Measurements from ENCODE around the gene LRP10. TPM values are rescaled to one million over a fixed set of nuclear protein-coding genes. Genes with fewer than 3 reads are reported as not detected.
"Not testable (repeated sequence)": the region's sequence is repeated elsewhere in the genome, so short reads cannot be mapped to it uniquely, and the experiment has no call there.

The LRP10 gene
- polyA plus RNA-seq, 4 donors = 81.1 to 100 (median 87.9) TPM

GRCh38 chr14:22842211-22843122 is 29.1 kb upstream of the LRP10 start:
- no peak for DNase-seq (ENCODE audit: low read depth in 4 of 4, low spot score in 2 of 4)

- DNase-seq (ENCODE audit: low read depth in 4 of 4, low spot score in 2 of 4) = no peak
Measured at GRCh38 chr14:22843123-22843925, 28.2 kb upstream of the LRP10 start.

GRCh38 chr14:22844221-22845102 is 27.1 kb upstream of the LRP10 start:
- DNase-seq (ENCODE audit: low read depth in 4 of 4, low spot score in 2 of 4) = no peak

GRCh38 chr14:22845103-22845394 is 26.5 kb upstream of the LRP10 start:
- DNase-seq (ENCODE audit: low read depth in 4 of 4, low spot score in 2 of 4) = no peak

- DNase-seq (ENCODE audit: low read depth in 4 of 4, low spot score in 2 of 4) = no peak
Measured at GRCh38 chr14:22845821-22846625, 25.5 kb upstream of the LRP10 start.

GRCh38 chr14:22846811-22847307 is 24.7 kb upstream of the LRP10 start:
- no peak for DNase-seq (ENCODE audit: low read depth in 4 of 4, low spot score in 2 of 4)

GRCh38 chr14:22847661-22848341 is 23.7 kb upstream of the LRP10 start:
- DNase-seq (ENCODE audit: low read depth in 4 of 4, low spot score in 2 of 4) = no peak

GRCh38 chr14:22848351-22849164 is 23.0 kb upstream of the LRP10 start:
- peak in 3 of 4 donors; percentile 62 to 73 (median 69) for DNase-seq (ENCODE audit: low read depth in 4 of 4, low spot score in 2 of 4)

- DNase-seq (ENCODE audit: low read depth in 4 of 4, low spot score in 2 of 4) = no peak
Measured at GRCh38 chr14:22849212-22849819, 22.2 kb upstream of the LRP10 start.

- DNase-seq (ENCODE audit: low read depth in 4 of 4, low spot score in 2 of 4) = no peak
Measured at GRCh38 chr14:22850944-22851764, 20.4 kb upstream of the LRP10 start.

GRCh38 chr14:22852178-22852577 is 19.4 kb upstream of the LRP10 start:
- not testable (repeated sequence) for DNase-seq (ENCODE audit: low read depth in 4 of 4, low spot score in 2 of 4)

- no peak for DNase-seq (ENCODE audit: low read depth in 4 of 4, low spot score in 2 of 4)
Measured at GRCh38 chr14:22852599-22852939, 19.0 kb upstream of the LRP10 start.

GRCh38 chr14:22852940-22853767 is 18.4 kb upstream of the LRP10 start:
- peak; percentile 77 to 88 (median 82) for DNase-seq (ENCODE audit: low read depth in 4 of 4, low spot score in 2 of 4)

GRCh38 chr14:22854296-22854695 is 17.2 kb upstream of the LRP10 start:
- not testable (repeated sequence) for DNase-seq (ENCODE audit: low read depth in 4 of 4, low spot score in 2 of 4)

- DNase-seq (ENCODE audit: low read depth in 4 of 4, low spot score in 2 of 4) = no peak
Measured at GRCh38 chr14:22854963-22855724, 16.4 kb upstream of the LRP10 start.

GRCh38 chr14:22856428-22856827 is 15.1 kb upstream of the LRP10 start:
- no peak for DNase-seq (ENCODE audit: low read depth in 4 of 4, low spot score in 2 of 4)

Measured in left renal cortex interstitium (tissue), 4 donors.